Osteoblast (primary cell): ENCODE measurements around the gene NCAPD2. TPM values are rescaled to one million over a fixed set of nuclear protein-coding genes. Genes with fewer than 3 reads are reported as not detected.
A peak's percentile ranks its signal among the peaks of the same experiment; 100 is the strongest.
"Not testable (repeated sequence)": the region's sequence is repeated elsewhere in the genome, so short reads cannot be mapped to it uniquely, and the experiment has no call there.

Experiments used
- DNase-seq: peaks from one replicate; pipeline ENCODE4 v3.0.0; 2011; ENCODE audit warnings: low spot score, mixed read lengths; ENCODE audit not compliant: insufficient read length; ENCODE audit errors: missing footprints
- H2AFZ ChIP-seq: 2 replicates; pipeline ENCODE4 v1.6.0; 2011; ENCODE audit warnings: mild to moderate bottlenecking, low read length
- H3K27ac ChIP-seq: 2 replicates; pipeline ENCODE4 v1.5.1; 2011; ENCODE audit warnings: mild to moderate bottlenecking, low read depth, low read length, moderate library complexity
- H3K27me3 ChIP-seq: 2 replicates; pipeline ENCODE4 v1.6.0; 2012; ENCODE audit warnings: mild to moderate bottlenecking, control low read depth, inconsistent platforms, low read length, moderate library complexity; ENCODE audit not compliant: insufficient read depth
- H3K36me3 ChIP-seq: 2 replicates; pipeline ENCODE4 v1.5.1; 2011; ENCODE audit warnings: mild to moderate bottlenecking, low read length, control low read depth, moderate library complexity; ENCODE audit not compliant: insufficient read depth
- H3K4me1 ChIP-seq: 2 replicates; pipeline ENCODE4 v1.5.1; 2011; ENCODE audit warnings: mild to moderate bottlenecking, low read length, control low read depth, moderate library complexity; ENCODE audit not compliant: insufficient read depth
- H3K4me2 ChIP-seq: 2 replicates; pipeline ENCODE4 v1.6.0; 2011; ENCODE audit warnings: mild to moderate bottlenecking, low read length; ENCODE audit not compliant: insufficient read depth
- H3K4me3 ChIP-seq: fragments of 200-600 bp; sonication (generic); 3 replicates; pipeline ENCODE4 v1.5.1; 2012; ENCODE audit warnings: mild to moderate bottlenecking, low read length, inconsistent platforms; ENCODE audit not compliant: insufficient read depth
- H3K79me2 ChIP-seq: 2 replicates; pipeline ENCODE4 v1.6.0; 2012; ENCODE audit warnings: mild to moderate bottlenecking, low read length, control low read depth, inconsistent platforms; ENCODE audit not compliant: insufficient read depth
- H3K9me3 ChIP-seq: 2 replicates; pipeline ENCODE4 v1.5.1; 2011; ENCODE audit warnings: low read depth, low read length, control low read depth
- H4K20me1 ChIP-seq: 2 replicates; pipeline ENCODE4 v1.6.0; 2012; ENCODE audit warnings: mild to moderate bottlenecking, low read length, control low read depth; ENCODE audit not compliant: insufficient read depth
- total RNA-seq: library from RNA; depleted of rRNA; stranded (reverse); fragments of >200 nt; gene quantifications from 2 replicates; pipeline ENCODE4 v1.2.3, GENCODE V29; 2012
- TF ChIP-seq, protein P1 (sequence below): IDR thresholded peaks from 2 replicates; pipeline ENCODE4 v1.5.1; 2011; ENCODE audit warnings: mild to moderate bottlenecking, low read depth, low read length, moderate library complexity; ENCODE audit errors: extremely low read depth

NCAPD2 gene
- total RNA-seq, 1 donor = 21.0 TPM

DNA sequence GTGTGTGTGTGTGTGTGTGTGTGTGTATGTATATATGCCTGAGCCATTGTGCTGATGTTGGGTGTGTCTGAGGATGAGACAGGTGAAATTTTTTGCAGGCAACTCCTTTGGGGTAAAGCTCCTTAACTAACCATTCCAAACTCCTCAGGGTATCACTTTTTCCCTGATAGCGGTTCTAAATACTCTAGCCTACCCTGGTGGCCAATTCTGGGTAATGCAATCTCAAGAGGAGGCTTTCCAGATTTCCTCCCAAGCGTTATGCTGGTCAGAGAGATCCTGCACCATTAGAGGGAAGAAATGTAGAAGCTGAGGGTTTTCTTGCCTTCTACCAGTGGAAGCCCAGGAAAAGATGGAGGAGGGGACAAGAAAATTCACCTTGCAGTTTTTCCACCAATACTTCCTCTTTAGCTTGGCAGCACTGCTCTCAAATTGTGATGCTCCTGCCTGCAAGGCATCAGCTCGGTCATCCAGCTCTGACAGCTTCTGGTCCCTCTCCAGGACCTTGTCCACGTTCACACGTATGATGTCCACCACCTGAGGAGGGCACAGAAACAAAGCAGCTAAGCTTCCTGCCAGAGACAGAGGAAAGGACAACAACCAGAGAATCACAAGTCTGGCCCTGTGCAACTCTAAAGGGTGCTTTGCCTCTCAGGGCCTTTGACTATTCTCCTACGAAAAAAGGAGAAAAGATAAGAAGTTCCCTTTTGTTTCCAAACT, 28.3 kb upstream of the NCAPD2 start:
- H3K79me2 ChIP-seq = peaks cover 36% of the 10 kb centered on the region
- H3K9me3 ChIP-seq = no peaks in the 10 kb centered on the region
- H2AFZ ChIP-seq = no peak overlapping the region
- DNase-seq = peak; percentile 97
- TF ChIP-seq, protein P1, sequence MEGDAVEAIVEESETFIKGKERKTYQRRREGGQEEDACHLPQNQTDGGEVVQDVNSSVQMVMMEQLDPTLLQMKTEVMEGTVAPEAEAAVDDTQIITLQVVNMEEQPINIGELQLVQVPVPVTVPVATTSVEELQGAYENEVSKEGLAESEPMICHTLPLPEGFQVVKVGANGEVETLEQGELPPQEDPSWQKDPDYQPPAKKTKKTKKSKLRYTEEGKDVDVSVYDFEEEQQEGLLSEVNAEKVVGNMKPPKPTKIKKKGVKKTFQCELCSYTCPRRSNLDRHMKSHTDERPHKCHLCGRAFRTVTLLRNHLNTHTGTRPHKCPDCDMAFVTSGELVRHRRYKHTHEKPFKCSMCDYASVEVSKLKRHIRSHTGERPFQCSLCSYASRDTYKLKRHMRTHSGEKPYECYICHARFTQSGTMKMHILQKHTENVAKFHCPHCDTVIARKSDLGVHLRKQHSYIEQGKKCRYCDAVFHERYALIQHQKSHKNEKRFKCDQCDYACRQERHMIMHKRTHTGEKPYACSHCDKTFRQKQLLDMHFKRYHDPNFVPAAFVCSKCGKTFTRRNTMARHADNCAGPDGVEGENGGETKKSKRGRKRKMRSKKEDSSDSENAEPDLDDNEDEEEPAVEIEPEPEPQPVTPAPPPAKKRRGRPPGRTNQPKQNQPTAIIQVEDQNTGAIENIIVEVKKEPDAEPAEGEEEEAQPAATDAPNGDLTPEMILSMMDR = peak; percentile 92
- H4K20me1 ChIP-seq = peaks cover 16% of the 10 kb centered on the region
- H3K4me3 ChIP-seq = no peak overlapping the region
- H3K36me3 ChIP-seq = peaks cover 58% of the 10 kb centered on the region
- H3K4me1 ChIP-seq = peaks cover 22% of the 10 kb centered on the region
- H3K27ac ChIP-seq = no peak overlapping the region
- no peaks in the 10 kb centered on the region for H3K27me3 ChIP-seq
- H3K4me2 ChIP-seq = no peak overlapping the region

DNA sequence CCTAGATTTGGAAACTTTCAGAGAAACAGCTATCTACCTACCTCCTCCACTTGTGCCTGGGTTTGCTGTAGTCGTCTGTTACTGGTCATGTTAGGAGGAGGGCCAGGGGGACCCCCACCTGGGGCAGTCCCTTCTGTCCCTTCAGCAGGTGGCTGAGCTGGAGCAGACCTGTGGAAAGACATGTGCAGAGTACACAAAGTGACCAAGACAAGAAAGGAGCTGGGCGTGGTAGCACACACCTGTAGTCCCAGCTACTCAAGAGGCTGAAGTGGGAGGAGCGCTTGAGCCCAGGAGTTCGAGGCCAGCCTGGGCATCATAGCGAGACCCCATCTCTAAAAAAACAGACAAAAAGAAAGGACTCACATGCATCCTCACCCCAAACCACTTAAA, 27.7 kb upstream of the NCAPD2 start:
- TF ChIP-seq, protein P1 = no peak
- H3K9me3 ChIP-seq = no peaks in the 10 kb centered on the region
- peaks cover 16% of the 10 kb centered on the region for H4K20me1 ChIP-seq
- peaks cover 36% of the 10 kb centered on the region for H3K79me2 ChIP-seq
- no peak overlapping the region for H3K27ac ChIP-seq
- H3K27me3 ChIP-seq = no peaks in the 10 kb centered on the region
- no peak overlapping the region for H3K4me2 ChIP-seq
- peaks cover 24% of the 10 kb centered on the region for H3K4me1 ChIP-seq
- no peak overlapping the region for H2AFZ ChIP-seq
- peaks cover 53% of the 10 kb centered on the region for H3K36me3 ChIP-seq
- no peak for DNase-seq
- H3K4me3 ChIP-seq = no peak overlapping the region

DNA sequence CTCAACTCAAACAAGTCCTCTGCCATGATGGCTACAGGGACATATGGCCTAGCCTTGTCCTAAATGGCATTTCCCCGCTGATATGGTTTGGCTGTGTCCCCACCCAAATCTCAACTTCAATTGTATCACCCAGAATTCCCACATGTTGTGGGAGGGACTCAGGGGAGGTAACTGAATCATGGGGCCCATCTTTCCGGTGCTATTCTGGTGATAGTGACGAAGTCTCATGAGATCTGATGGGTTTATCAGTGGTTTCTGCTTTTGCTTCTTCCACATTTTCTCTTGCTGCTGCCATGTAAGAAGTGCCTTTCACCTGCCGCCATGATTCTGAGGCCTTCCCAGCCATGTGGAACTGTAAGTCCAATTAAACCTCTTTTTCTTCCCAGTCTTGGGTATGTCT, 27.2 kb upstream of the NCAPD2 start:
- H3K79me2 ChIP-seq = peaks cover 36% of the 10 kb centered on the region
- peaks cover 29% of the 10 kb centered on the region for H3K4me1 ChIP-seq
- not testable (repeated sequence) for H3K9me3 ChIP-seq, H2AFZ ChIP-seq, H3K4me3 ChIP-seq, H3K27ac ChIP-seq, DNase-seq, H3K27me3 ChIP-seq, H3K4me2 ChIP-seq
- H3K36me3 ChIP-seq = peaks cover 48% of the 10 kb centered on the region
- peaks cover 16% of the 10 kb centered on the region for H4K20me1 ChIP-seq

DNA sequence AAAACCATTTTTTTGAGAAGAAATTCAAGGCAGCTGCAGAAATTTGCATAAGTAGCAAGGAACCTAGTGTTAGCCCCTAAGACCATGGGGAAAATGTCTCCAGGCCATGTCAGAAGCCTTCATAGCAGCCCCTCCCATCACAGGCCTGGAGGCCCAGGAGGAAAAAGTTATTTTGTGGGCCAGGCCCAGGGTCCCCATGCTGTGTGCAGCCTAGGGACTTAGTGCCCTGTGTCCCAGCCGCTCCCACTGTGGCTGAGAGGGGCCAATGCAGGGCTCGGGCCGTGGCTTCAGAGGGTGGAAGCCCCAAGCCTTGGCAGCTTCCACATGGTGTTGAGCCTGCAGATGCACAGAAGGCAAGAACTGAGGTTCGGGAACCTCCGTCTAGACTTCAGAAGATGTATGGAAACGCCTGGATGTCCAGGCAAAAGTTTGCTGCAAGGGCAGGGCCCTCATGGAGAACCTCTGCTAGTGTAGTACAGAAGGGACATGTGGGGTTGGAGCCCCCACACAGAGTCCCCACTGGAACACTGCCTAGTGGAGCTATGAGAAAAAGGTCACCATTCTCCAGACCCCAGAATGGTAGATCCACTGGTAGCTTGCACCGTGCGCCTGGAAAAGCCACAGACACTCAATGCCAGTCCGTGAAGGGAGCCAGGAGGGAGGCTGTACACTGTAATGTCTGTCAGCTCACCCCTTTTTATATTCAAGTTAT, 26.2 kb upstream of the NCAPD2 start:
- DNase-seq, H3K27ac ChIP-seq, H3K27me3 ChIP-seq, H3K9me3 ChIP-seq, H2AFZ ChIP-seq, H3K4me3 ChIP-seq: not testable (repeated sequence)
- Histone ChIP-seq H3K36me3 (peaks cover 38% of the 10 kb centered on the region), H4K20me1 (peaks cover 16% of the 10 kb centered on the region), H3K4me1 (peaks cover 30% of the 10 kb centered on the region), H3K79me2 (peaks cover 36% of the 10 kb centered on the region), H3K4me2 (peak overlapping the region; percentile 91)

DNA sequence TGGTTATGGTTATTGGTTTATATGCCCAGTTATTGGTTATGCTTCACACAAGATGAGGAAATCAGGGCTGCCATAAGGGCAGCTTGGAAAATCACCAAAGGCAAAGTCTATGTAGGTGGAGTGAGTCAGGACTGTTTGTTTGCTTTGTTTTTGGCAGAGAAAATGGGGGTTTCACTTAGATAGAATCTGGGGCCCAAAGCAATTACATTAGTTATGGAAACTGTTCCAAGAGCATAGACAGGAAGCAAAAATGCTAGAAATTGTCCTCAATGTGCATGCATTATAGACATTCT, 25.7 kb upstream of the NCAPD2 start:
- Histone ChIP-seq H3K4me2 (peak overlapping the region; percentile 91), H3K4me1 (peaks cover 30% of the 10 kb centered on the region), H3K36me3 (peaks cover 33% of the 10 kb centered on the region), H3K27ac (no peak overlapping the region), H4K20me1 (peaks cover 16% of the 10 kb centered on the region), H3K27me3 (no peaks in the 10 kb centered on the region), H3K4me3 (peak overlapping the region; percentile 4), H2AFZ (no peak overlapping the region), H3K79me2 (peaks cover 36% of the 10 kb centered on the region), H3K9me3 (no peaks in the 10 kb centered on the region)
- TF ChIP-seq, protein P1 = no peak
- peak; percentile 55 for DNase-seq
